Left kidney (tissue), 2 donors: Measurements from ENCODE around the gene HNRNPL. TPM values are rescaled to one million over a fixed set of nuclear protein-coding genes. Genes with fewer than 3 reads are reported as not detected.
"Not testable (repeated sequence)": the region's sequence is repeated elsewhere in the genome, so short reads cannot be mapped to it uniquely, and the experiment has no call there.

Source experiments
- DNase-seq: peaks from one replicate; pipeline ENCODE4 v3.0.0-alpha.2; 2013
- polyA plus RNA-seq: library from polyadenylated mRNA; unstranded; fragments of 120-200 nt; gene quantifications from one replicate; pipeline ENCODE4 v1.2.1, GENCODE V29; 2013; ENCODE audit not compliant: insufficient read length

Gene HNRNPL
- polyA plus RNA-seq, 1 donor, result 538 TPM

DNA sequence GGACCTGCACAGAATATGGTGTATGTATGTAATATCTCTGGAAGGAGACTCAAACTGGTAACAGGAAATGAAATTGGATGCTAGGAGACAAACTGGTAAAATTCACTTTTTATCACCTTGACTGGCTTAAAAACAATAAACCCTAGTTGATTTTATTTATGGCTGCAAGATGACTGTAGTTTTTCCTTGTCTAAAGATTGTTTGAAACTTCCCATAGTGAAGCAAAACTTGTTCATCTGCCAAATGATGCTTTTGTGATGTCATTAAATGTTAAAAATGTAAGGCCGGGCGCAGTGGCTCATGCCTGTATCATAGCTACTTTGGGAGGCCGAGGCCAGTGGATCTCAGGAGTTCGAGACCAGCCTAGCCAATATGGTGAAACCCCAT is 15.7 kb downstream of the HNRNPL start:
- DNase-seq, result no peak

DNA sequence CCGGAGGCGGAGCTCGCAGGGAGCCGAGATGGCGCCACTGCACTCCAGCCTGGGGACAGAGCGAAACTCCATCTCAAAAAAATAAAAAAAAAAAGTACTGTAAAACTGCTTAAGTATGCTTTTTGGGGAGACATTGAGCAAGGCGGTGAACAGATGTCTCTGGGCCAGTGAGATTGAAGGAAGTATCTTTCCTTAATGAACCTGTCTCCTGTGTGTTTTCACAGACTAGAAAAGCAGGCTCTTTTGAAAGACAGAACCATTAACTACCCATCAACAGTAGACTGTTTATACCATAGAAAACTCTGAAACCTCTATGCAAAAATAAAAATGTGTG is 16.7 kb downstream of the HNRNPL start:
- DNase-seq, result no peak

DNA sequence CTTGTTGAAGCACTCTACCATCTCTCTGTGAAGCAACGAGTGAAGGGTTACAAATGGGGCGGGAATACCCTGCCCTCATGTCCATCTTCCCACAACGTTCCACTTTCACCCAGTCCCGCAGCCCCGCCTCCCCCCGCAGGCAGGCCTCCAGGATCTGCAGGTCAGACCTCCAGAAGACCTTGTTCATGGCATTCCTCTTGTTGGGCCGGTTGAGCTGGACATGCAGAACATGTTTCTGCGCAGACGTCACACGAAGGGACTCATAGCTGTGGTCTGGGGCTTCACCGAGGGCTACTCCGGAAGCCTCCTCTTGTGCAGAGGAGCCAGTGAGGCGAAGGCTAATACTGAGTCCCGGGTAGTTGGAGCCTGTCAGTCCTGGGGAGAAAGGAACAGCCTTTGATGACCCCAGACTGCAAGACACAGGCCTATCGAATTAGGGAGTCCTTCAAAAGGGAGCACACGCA is 18.6 kb downstream of the HNRNPL start:
- peak; percentile 53 for DNase-seq

DNA sequence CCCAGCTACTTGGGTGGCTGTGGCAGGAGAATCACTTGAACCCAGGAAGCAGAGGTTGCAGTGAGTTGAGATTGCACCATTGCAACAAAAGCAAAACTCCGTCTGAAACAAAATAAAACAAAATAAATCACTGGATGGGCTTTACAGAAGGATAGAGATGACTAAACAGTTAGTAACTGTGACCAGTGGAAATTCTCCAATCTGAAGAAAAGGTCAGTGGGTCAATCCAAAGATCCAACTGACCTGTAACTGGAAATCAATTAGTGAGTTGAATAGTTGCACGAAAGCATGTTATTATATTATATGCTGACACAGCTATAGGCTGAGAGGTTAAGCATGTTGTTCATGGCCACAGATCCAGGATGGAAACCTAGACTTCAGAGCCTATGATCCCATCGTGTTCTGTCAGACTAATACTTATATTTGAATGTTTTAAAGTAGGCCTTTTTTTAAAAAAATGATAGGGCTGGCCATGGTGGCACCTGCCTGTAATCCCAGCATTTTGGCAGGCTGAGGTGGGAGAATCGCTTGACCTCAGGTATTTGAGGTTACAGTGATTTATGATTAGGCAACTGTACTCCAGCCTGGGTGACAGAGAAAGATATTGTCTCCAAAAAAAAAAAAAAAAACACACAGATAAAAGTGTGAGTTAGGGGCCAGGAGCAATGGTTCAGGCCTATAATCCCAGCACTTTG is 19.6 kb downstream of the HNRNPL start:
- no peak for DNase-seq

DNA sequence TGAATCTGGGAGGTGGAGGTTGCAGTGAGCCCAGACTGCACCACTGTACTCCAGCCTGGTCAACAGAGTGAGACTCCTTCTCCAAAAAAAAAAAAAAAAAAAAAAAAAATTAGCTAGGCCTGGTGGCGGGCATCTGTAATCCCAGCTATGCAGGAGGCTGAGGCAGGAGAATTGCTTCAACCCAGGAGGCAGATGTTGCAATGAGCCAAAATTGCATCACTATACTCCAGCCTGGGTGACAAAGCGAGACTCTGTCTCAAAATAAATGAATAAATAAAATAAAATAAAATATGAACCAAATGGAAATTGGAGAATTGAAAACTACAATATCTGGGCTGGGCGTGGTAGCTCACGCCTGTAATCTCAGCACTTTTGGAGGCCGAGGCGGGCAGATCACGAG is 20.6 kb downstream of the HNRNPL start:
- not testable (repeated sequence) for DNase-seq

DNA sequence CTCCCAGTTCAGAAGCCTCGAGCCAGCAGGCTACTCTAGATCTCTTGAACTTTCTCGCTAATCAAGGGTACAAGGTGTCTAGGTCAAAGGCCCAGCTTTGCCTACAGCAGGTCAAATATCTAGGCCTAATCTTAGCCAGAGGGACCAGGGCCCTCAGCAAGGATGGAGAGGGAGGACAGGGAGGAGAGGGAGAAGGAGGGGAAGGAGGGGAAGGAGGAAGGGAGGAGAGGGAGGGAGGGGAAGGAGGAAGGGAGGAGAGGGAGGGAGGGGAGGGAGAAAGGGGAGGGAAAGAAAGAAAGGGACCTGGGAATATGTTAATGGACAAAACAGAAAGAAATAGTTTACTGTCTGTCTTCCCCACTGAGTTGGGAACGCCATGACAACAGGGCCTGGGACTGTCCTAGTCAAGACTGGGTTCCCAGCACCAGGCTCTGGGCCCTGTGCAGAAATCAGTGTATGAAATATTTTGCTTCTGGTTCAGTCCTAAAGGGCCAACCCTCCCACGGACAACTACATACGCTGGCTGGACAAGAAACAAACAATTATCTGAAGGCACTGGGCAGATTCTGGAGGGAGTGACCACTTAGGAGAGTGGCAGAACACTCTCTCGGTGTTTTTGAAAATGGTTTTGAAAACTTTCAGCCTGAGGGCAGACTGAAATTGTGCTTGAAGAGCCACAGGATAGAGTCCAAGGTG is 22.8 kb downstream of the HNRNPL start:
- DNase-seq, result no peak

DNA sequence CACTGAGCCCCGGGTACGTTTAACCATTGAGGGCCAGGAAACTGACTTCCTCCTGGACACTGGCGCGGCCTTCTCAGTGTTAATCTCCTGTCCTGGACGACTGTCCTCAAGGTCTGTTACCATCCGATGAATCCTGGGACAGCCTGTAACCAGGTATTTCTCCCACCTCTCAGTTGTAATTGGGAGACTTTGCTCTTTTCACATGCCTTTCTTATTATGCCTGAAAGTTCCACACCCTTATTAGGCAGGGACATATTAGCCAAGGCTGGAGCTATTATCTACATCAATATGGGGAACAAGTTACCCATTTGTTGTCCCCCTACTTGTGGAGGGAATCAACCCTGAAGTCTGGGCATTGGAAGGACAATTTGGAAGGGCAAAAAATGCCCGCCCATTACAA is 23.9 kb downstream of the HNRNPL start:
- DNase-seq, result not testable (repeated sequence)

DNA sequence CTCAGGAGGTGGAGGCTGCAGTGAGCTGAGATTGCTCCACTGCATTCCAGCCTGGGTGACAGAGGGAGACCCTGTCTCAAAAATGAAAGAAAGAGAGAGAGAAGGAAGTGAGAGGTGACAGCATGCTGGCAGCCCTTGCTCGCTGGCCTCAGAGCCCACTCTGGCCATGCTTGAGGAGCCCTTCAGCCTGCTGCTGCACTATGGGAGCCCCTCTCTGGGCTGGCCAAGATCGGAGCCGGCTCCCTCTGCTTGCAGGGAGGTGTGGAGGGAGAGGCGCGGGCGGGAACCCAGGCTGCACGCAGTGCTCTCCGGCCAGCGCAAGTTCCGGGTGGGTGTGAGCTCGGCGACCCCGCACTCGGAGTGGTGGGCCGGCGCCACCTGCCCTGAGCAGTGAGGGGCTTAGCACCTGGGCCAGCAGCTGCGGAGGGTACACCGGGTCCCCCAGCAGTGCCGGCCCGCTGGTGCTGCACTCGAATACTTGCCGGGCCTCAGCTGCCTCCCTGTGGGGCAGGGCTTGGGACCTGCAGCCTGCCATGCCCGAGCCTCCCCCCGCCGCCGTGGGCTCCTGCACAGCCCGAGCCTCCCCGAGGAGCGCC is 28.5 kb downstream of the HNRNPL start:
- DNase-seq, result not testable (repeated sequence)

DNA sequence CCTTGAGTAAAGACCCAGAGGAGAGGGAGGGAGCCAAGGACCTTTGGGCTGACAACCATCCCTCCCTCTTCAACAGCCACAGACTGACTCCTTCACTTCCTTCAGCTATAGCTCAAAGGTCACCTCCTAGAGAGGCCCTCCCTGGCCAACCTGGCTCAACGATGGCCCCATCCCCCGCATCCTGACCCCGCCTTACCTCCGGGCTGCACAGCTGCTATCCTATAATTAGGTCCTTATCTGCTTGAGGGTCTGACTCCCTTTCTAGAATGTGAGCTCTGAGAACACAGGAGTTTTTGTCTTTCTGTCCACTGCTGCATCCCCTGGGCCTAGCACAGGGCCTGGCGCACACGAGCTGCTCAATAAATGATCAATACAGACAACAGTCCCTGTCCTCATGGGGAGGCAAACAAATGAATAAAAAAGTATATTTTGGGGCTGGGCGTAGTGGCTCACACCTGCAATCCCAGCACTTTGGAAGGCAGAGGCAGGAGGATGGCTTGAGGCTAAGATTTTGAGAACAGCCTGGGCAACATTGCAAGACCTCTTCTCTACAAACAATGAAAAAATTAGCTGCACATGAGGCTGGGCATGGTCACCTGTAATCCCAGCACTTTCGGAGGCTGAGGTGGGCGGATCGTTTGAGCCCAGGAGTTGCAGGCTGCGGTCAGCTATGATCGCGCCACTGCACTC is 30.4 kb downstream of the HNRNPL start:
- DNase-seq, result peak; percentile 19

DNA sequence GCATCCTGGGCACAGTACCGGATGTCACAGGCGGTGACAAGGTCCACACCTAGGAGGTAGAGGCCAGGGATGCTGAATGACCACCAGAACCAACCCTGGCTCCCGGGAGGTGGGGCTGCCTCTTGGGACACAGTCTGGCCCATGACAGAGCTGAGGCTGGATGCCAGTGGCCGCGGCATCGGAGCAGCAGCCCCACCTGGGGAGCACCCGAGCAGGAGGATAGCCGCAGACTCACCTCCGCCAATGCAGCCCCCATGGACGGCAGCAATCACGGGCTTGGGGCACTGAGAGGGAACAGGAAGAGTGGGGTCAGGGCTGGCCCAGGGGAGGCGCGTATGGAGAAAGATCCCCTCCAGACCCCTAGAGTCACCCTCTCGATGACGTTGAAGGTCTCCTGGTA is 32.7 kb downstream of the HNRNPL start:
- DNase-seq, result no peak

DNA sequence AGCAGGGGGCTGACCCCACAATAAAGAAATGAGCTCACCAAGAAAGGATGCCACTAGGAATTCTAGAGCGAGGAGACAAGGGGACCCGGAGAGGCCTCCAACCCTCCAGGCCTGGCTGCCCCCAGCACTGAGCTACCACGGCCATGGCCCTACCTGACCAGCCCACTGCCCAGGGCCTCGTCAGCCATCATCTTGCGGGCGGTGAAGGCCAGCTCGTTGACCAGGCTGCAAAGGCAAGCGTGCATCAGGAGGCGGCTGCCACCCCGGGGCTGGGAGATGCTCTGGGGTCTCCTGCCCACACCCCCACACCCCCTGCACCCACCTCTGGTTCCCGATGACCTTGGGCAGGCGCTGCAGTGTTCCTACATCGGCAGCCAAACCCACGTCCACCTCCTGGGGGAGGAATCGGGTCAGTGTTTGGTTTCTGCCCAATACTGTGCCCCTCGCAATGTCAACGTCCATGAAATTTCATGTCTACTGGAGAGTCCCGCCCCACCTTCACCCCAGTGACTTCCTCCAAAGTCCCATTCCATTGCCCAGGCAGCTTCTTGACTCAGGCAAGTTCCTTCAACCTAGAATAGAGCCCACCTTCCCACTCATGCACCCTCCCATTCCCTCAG is 33.5 kb downstream of the HNRNPL start:
- DNase-seq, result no peak

DNA sequence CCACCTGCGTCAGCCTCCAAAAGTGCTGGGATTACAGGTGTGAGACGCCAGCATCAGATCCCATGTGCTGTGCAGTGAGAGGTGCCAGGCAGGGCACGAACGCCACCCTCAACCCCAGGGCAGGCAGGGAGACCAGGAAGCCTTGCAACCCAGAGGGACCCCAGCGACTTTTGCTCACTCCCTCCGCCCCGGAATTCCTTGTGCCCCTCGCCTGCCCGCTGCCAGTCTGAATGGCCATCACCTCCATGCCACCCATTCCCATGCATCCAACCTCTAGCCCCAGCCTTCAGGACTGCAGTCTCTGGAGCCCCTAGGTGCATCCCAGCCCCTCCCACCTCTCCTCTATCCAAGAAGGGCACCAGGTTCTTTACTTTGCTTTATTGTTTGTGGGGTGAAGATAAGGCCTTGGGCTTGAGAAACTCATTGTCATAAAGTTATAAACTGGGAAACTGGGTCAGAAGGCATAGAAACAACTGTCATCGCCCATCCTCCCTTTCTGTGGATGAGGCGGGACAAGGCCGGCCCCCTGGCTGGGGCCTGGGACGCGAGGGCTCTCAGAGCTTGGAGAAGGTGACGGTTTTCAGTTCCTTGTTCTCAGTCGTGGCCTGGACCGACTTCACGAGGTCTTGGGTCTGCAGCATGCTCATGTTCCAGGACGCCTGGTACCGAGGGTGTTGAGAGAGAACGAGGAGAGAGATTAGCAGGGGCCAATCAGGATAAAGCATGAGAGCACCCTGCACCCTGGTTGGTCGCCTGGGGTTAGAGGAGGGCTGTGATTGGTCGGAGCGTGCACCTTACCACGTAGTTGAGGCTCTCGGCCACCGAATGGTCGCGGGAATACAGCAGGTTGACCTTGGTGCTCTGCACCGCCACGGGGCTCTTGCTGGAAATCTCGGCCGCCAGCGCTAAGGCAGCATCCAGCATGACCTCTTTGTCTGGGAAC is 34.5 kb downstream of the HNRNPL start:
- DNase-seq, result no peak

DNA sequence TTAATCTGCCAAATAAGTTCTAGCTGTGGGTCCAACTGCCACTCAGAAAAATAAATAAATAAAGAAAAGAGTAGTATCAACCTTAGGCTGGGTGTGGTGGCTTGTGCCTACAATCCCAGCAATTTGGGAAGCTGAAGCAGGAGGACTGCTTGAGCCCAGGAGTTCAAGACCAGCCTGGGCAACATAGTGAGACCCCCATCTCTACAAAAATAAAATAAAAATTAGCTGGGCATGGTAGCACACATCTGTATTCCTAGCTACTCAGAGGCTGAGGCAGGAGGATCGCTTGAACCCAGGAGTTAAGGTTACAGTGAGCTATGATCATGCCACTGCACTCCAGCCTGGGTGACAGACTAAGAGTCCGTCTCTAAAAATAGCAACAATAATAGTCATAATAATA is 35.9 kb downstream of the HNRNPL start:
- not testable (repeated sequence) for DNase-seq

DNA sequence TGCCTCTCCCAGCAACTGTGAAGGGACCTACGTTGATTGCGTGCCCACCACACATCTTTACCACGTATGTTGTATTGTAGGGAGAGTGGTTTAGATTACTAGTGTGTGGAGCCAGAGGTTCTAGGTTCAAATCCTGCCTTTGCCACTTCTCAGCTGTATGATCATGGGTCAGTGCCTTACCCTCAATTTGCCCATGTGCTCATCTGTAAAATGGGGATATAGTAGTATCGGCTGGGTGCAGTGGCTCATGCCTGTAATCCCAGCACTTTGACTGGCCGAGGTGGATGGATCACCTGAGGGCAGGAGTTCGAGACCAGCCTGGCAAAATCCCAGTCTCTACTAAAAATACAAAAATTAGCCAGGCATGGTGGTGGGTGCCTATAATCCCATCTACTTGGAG is 36.5 kb downstream of the HNRNPL start:
- no peak for DNase-seq

DNA sequence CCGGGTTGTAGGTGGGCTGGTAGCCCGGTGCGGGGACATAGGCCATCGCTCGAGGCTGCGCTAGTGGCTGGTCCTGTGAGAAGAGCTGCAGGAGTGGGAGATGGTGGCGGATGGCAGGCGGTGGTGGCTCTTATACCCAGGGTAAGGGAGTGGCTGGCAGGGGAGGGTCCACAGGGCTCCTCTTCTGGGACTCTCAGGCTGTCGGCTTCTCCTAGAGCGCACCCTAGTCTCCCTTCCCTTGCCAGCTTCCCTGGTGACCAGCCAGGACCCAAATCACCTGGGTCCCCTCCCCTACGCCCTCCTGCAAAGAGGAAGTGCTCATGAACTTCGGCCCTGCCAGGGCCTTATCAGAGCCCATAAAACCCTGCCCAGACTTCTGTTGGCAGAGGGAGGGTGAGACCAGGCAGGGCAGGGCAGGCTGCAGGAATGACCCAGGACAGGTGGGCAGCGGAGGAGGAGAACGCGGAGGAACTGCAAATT is 36.9 kb downstream of the HNRNPL start, which contains the start of gene LGALS4:
TSS of gene LGALS4 (minus strand) at position 105 of the 480 bp plus-strand sequence. CDS start at position 46, 59 bp downstream.
- no peak for DNase-seq

DNA sequence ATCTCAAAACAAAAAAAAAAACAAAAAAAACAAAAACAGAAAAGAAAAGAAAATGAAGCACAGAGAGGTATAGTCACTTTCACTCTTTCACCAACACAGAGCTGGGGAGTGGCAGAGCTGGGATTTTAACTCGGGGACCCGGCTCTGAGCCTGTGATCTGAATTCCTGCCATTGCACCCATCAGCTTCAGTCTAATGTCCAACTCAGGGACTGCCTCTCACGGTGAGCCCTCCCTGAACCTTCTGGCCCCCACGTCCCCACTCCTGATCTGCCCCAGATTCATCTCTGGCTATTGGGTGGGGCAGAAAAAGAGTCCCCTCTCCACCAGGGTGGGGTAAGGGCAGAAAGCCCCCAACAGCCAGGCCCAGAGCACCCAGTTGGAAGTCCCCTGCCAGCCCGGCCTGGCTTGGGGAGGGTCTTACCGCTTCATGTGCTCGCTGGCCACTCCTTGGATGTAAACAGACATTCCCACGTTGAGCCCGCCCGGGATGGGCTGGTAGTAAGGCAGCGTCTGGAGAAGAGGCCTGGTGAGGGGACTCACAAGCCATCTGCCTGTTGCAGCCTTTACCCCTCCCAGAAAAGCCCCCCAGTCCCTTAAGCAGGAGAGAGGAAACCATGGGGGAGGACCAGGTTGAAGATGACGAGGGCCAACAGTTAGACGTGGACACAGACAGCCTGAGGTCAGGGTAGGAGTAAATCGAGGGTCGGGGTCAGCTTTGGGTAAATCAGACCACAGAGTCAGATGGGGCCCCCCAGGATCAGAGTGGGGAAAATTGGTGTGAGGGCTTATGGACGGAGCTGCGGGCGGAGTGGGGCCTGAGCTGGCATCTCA is 37.6 kb downstream of the HNRNPL start:
- no peak for DNase-seq

DNA sequence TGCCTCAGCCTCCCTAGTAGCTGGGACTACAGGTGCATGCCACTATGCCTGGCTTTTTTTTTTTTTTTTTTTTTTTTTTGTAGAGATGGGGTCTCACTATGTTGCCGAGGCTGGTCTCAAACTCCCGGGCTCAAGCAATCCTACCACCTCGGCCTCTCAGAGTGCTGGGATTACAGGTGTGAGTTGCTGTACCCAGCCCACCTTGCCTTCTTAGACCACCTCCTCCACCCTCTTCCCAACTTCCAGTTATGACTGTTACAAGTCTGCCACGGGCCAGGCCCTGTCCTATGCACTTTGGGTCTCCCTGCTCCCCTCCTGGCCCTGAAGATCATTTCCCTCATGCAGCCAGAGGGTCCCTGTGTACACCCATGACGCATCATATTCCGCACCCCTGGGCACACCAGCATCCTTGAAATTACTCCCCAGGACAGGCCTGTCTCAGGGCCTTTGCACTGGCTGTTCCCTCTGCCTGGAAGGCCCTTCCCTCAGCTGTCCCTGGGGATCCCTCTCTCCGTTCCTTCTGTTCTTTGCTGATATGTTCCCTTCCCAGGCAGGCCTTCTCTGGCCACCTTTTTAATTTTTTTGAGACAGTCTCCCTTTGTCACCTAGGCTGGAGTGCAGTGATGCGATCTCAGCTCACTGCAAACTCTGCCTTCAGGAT is 40.1 kb downstream of the HNRNPL start:
- DNase-seq, result no peak

DNA sequence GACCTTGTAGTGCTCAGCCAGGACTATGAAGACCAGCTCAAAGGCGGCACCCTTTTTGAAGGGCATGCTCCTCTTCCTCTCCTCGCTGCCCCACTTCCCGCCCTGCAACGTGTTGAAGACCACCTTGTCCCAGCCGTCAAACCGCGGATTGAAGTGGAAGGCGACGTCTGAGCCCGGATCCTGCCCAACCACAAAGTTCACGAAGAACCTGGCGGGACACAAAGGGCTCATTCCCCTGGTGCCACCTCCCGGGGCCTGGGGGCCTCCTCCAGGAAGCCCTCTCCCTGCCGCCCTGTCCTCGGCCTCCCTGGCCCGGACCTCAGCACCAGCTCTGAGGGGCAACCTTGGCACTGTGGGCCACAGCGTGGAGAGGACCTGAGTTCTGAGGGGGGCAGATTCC is 41.0 kb downstream of the HNRNPL start:
- DNase-seq, result no peak

DNA sequence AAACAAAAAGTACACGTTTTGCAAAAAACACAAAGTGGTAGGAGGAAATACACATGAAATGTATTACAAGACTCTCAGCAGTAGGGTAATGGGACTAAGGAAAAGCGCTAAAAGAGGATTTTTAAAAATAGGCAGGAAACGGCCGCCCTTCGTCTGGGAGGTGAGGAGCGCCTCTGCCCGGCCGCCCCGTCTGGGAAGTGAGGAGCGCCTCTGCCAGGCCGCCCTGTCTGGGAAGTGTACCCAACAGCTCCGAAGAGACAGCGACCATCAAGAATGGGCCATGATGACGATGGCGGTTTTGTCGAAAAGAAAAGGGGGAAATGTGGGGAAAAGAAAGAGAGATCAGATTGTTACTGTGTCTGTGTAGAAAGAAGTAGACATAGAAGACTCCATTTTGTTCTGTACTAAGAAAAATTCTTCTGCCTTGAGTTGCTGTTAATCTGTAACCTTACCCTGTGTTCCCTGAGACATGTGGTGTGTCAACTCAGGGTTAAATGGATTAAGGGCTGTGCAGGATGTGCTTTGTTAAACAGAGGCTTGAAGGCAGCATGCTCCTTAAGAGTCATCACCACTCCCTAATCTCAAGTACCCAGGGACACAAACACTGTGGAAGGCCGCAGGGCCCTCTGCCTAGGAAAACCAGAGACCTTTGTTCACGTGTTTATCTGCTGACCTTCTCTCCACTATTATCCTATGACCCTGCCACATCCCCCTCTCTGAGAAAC is 42.2 kb downstream of the HNRNPL start:
- DNase-seq, result not testable (repeated sequence)
